Adrenal gland (tissue), 5 donors: ENCODE data around the gene GLIS2.

Experiments used
- CTCF ChIP-seq, 6 experiments: fragments of 450-650 bp in 4 of 6; fragments of 200-600 bp in 2 of 6; sonication (generic) in 1 of 6; IDR thresholded peaks; 1 replicate in 5 of 6; 2 replicates in 1 of 6; pipeline versions ENCODE4 v1.5.1 to v1.8.0; 2016 to 2021; ENCODE audit warnings: antibody characterized with exemption in 6 of 6, mild to moderate bottlenecking in 2 of 6, moderate library complexity in 1 of 6
- POLR2A ChIP-seq, 2 donors: fragments of 450-650 bp; IDR thresholded peaks; one replicate each; pipeline ENCODE4 v1.6.1; 2017; ENCODE audit warnings: antibody characterized with exemption in 2 of 2, mild to moderate bottlenecking in 2 of 2, moderate library complexity in 1 of 2
- donor health status: DM: no; HTN: no; CAD: no.

DNA sequence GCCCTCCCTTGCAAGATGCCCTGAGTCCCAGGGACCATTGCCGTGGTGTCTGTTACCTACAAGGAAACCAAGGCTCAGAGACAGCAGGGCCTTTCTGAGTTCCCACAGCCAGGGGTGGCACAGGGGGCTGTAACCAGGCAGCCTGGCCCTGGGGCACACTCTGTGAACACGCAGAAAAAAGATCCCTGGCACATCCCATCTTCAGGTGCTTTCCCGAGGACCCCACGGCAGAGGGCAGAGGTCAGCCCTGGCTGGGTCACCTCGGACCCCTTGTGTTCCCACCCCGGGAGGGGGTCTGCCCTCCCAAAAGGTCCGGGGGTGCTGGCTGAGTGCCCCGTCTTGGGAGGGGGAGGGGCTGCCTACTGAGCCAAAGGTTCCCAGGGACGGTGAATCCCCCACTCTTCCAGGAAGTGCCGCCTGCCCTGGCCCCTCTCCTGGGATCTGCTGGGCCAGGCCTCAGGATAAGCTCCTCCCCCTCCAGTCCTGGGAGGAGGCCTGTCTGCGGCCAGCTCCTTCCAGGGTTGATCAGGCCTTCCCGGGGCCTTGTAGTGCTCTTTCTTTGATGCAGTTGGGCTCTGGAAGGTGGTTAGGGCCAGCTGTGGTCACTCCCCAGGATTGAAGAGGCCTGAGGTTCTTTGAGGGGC is 8.1 kb downstream of the GLIS2 start:
- TF ChIP-seq CTCF (IDR thresholded peaks at IDR 0.05) (no peak), POLR2A (IDR thresholded peaks at IDR 0.05) (no peak)
